GM18909 (cell line): Measurements from ENCODE around the gene SLC7A5.
"Not testable (repeated sequence)": the region's sequence is repeated elsewhere in the genome, so short reads cannot be mapped to it uniquely, and the experiment has no call there.

Experiments used
- ATAC-seq: cut with Tn5 transposase; IDR thresholded peaks from one replicate; pipeline ENCODE4 v1.9.1; 2021; ENCODE audit warnings: mild to moderate bottlenecking; ENCODE audit not compliant: unreplicated experiment, poor library complexity

SLC7A5 gene

DNA sequence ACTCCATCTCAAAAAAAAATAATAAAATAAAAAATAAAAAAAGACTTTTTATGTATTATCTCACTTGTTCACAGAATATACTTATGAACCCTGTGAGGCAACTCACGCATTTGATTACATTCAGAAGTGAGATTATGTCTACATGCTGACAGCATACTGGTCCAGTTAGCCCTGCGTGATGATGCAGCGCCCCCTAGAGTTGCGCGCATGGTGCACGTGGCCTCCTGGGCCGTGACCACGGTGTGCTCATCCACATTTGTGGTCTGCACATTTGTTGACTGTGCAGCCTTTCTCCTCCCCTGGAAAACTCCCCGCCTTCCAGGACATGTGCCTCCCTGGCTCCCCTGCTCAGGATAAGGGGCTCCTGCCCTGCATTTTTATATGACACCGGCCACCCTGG lies 20.5 kb upstream of the SLC7A5 start:
- not testable (repeated sequence) for ATAC-seq

GRCh38 chr16:87888346-87888745 lies 19.0 kb upstream of the SLC7A5 start:
- not testable (repeated sequence) for ATAC-seq

GRCh38 chr16:87887931-87888330 lies 18.6 kb upstream of the SLC7A5 start:
- ATAC-seq: not testable (repeated sequence)

DNA sequence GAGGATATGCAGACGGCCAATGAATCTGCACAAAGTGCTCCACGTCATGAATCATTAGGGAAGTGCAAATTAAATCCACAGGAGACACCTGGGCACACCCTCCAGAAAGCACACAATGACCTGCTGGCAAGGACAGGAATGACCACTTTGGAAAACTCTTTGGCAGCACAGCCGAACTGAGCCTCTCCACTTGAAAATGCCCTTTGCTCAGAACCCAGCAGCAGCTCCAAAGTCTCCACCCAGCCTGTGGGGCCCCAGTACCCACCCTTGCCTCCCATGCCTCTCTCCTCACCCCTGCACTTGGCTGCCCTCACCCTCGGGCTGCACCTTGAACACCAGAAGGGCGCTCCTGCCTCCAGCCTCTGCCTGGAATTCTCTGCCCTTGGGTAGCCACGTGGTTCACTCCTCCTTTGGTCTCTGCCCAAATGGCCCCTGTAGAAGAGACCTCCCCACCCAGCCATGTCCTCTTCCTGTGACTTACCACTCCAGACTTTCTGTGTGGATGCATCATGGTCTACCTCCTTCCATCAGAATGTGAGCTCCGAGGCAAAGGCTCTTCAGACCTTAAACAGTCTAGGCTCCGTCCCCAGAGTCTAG lies 16.2 kb upstream of the SLC7A5 start:
- not testable (repeated sequence) for ATAC-seq

- ATAC-seq: no peak
Measured at GRCh38 chr16:87882436-87883019, 13.2 kb upstream of the SLC7A5 start.

DNA sequence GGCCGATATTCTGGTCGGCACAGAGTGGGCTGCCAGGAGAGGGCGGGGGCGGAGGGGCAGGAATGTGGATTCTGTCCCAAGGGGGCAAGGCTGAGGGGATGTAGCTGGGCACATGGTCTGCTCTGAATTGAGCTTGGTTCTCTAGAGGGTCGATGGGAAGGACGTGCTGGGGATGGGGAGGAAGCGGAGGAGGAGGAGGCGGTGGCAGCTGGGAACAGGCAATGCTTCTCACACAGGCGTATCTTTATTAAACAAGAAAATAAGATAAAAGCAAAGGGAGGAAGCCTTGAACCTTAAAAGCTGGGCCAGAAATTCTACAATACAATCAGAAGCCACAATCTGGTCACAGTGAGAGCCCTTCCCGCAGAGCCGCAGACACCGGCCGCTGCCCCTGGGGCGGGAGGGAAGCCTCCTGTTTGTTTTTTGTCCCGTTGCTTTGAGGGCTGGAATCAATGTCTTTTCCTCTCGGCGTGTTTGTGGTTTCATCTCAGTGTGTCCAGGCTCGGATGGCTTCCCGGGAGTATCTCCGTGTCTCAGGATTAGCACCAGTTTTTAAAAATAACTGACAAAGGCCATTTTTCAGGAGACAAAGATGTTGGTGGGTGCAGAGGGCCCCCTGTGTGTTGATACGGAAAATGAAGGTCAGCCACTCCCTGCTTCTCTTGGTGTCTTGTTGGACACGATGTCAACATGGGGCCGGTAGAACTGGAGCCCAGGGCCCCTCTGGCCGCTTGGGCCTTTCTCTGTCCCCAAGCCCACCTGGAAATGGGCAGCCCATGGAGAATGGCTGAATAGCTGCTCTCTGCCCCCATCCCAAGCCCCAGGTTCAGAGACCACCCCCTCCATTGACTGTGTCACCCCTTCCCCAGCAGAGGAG lies 12.3 kb upstream of the SLC7A5 start:
- ATAC-seq: no peak

- no peak for ATAC-seq
Measured at GRCh38 chr16:87880117-87880696, 10.9 kb upstream of the SLC7A5 start.

DNA sequence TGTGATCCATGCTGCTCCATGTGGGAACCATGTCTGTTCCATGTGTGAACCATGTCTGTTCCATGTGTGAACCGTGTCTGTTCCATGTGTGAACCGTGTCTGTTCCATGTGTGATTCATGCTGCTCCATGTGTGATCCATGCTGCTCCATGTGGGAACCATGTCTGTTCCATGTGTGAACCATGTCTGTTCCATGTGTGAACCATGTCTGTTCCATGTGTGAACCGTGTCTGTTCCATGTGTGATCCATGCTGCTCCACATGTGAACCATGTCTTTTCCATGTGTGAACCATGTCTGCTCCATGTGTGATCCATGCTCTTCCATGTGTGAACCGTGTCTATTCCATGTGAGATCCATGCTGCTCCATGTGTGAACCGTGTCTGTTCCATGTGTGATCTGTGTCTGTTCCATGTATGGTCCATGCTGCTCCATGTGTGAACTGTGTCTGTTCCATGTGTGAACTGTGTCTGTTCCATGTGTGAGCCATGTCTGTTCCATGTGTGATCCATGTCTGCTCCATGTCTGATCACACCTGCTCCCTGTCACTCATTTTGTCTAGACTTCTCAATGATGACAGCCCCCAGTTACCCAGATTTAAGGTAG lies 10.2 kb upstream of the SLC7A5 start:
- ATAC-seq: not testable (repeated sequence)

DNA sequence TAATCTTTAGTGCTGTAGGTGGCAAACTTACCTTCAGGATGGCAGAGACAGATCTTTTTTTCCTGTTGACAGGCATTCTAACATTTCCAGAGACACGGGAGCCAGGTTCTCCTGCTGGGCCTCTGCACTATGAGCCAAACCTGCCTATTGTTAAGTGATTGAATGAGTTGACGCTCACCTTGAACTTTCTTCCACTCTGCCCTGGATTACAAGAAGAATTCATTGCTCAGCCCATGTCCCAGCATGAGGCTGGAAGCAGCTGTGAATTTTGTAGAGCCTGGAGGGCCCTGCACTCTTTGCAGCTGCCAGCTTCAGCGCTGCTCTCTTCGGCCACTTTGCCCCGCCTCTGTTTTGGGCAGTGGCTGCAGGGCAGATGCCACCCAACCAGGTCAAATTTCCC lies 9.4 kb upstream of the SLC7A5 start:
- ATAC-seq: no peak

- ATAC-seq: no peak
Measured at GRCh38 chr16:87877942-87878507, 8.7 kb upstream of the SLC7A5 start.

DNA sequence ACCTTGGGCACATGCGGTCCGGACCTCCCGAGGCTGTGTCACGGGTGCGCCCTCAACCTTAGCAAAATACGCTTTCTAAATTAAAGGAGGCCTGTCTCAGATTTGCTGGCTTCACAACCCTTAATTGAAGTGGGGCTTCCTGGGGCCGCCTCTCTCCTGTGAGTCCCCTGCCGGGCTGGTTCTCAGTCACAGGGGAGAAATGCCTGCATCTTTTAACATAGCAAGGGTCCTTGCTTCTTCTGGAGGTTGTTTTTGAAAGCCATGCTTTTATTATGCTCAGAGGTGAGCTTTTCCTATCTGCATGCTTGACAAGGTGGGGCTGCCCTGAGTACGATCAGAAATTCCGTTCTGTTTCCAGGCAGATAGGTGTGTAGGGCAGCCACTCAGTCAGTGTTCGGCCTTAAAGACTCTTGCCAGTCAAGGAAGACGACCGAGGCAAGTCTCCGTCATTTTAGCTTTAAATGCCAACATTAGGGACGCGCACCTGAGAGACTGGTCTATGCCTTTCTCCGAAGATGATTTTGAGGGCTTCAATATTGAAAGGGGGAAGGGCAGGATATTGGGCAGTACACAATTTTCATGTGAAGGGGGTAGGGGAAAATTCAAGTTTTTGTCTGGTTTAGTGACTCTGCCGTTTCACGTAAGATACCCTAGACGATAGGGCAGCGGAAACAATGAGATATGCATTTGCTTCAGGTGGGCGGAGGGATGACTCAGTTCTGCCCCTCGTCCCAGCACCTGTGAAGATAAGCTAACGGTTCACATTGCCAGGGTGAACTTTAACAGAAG lies 5.5 kb upstream of the SLC7A5 start:
- ATAC-seq: no peak

DNA sequence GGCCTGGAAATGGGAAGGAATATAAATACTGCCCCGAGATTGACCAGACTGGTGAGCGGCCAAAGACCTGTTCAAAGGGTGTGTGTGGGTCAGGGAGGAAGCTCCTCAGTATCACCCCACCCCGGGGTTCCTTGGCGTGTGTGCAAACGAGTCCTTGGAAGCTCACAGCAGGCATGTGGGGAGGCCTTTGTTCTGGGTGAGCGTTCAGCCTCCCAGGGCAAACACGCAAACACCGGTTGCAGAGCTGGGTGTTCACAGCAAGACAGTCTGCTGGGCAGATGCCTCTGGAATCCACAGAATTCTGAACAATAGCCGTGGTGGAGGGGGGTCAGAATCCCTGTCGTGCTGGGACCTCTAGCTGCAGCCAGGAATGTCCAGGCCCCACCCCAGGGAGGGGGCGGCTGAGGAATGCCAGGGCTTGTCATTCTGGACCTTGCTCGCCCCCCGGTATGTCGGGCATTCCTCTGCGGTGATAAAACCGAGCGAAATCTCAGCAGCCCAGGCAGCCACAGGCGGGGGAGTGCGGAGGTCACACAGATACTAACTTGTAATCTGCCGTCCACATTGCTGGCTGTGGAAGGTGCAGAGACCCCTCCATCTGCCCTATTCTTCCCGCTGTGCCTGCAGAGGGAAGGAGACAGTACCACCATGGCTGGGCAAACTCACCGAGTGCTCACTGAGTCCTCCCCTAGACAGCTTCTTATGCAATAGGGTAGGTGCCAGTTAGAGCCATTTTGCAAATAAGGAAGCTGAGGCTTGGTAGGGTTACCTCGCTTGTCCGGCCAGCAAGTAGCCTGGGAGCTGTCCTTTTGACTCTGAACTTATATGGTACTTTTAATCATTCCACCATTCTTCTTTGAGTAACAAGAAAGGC lies 1.3 kb upstream of the SLC7A5 start:
- ATAC-seq: not testable (repeated sequence)

- ATAC-seq: not testable (repeated sequence)
Measured at GRCh38 chr16:87869879-87870417, 641 bp upstream of the SLC7A5 start.

DNA sequence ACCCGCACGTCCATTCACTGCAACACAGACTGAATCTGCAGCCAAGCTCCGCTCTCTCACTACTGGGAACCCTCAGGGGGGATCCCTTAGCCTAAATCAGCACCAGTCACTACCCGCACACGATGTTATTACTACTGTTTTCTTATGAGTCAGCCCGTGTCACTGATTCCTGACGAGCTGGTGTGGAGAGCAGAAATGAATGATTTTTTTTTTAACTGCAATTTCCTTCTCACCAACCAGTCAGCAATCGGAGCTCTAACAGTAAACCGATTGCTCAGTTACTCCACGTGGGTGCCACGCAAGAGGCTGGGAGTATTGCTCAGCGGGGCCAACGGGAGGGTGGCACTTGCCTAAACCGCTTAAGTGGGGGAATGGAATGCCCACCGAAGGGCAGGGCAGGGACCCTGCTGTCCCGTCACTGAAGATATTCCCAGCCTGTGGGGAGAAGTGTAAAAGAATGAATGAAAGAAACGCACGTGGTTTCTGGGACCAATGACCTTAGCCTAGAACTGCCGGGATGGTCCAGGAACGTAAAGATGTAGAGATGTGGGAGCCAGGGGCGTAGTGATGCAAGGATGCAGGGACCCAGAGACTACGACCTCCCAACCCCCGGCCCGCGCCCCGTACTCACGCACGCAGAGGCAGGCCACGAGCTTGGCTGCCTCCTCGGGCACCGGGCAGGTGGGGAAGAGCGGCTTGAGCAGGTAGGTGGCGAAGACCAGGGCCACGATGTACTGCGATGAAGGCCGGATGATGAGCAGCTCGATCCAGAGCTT lies 865 bp downstream of the SLC7A5 start:
- ATAC-seq: peak; percentile 29

GRCh38 chr16:87865902-87866555 lies 3.3 kb downstream of the SLC7A5 start:
- ATAC-seq: not testable (repeated sequence)

DNA sequence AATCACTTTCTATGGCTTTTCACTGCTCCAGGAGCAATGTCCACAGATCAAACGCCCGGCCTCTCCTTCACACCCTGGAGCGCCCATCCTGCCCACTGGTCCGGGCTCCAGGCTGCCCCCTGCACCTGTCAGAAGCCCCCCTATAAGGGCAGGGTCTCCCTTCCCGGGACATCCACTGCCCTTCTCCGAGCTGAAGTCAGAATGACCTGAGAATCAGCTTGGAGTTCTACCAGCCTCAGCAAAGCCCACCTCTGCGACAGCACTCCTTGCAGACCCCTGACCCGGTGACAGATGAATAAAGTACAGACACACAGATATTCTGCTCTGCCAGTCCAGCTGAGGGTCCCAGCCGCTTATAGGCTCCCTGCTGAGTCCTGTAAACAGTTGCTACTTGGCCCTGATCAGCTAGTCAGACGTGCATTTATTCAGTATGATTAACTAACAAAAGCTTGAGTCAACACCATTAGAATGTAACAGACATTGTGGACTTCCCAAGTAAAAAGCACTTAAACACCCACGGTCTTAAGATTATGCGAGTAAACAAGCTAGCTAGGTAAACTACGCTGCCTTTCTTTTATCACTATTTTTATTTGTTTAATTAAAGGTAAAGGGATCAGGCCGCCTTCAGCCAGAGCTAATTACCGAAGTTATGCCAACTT lies 4.8 kb downstream of the SLC7A5 start:
- no peak for ATAC-seq

- not testable (repeated sequence) for ATAC-seq
Measured at GRCh38 chr16:87863327-87863635, 6.0 kb downstream of the SLC7A5 start.
